ENCODE data around the gene NUP58. TPM values are rescaled to one million over a fixed set of nuclear protein-coding genes. Genes with fewer than 3 reads are reported as not detected.

Gene NUP58
- total and polyA plus RNA-seq, 10 of the 15 experiments (the other 5 are each of a cell fraction or from before 2014, with no cell fraction given), result 12.1 to 78.0 (median 48.9) TPM

GRCh38 chr13:25372284-25373081 is 71.1 kb downstream of the NUP58 start (continued):
- TF ChIP-seq RB1 (IDR thresholded peaks at IDR 0.05; ENCODE audit: borderline replicate concordance) (no peak), IRF3 (IDR thresholded peaks at IDR 0.05) (no peak), SPI1 (IDR thresholded peaks at IDR 0.05; ENCODE audit: borderline replicate concordance, insufficient read depth, low read depth, low read length) (no peak), SMAD5 (IDR thresholded peaks at IDR 0.05; ENCODE audit: low read depth) (no peak), CUX1 (IDR thresholded peaks at IDR 0.05; ENCODE audit: insufficient replicate concordance, low read depth, low read length) (no peak), RAD51 (IDR thresholded peaks at IDR 0.05) (no peak), PAX5 (IDR thresholded peaks at IDR 0.05; ENCODE audit: borderline replicate concordance, low read depth, low read length) (no peak), RELA (IDR thresholded peaks at IDR 0.05; ENCODE audit: borderline replicate concordance, partially characterized antibody) (no peak), BCLAF1 (IDR thresholded peaks at IDR 0.05) (no peak)

All from GM12878 (cell line).